ENCODE measurements around the gene RANBP9.
A peak's percentile ranks its signal among the peaks of the same experiment; 100 is the strongest.

Gene RANBP9

DNA sequence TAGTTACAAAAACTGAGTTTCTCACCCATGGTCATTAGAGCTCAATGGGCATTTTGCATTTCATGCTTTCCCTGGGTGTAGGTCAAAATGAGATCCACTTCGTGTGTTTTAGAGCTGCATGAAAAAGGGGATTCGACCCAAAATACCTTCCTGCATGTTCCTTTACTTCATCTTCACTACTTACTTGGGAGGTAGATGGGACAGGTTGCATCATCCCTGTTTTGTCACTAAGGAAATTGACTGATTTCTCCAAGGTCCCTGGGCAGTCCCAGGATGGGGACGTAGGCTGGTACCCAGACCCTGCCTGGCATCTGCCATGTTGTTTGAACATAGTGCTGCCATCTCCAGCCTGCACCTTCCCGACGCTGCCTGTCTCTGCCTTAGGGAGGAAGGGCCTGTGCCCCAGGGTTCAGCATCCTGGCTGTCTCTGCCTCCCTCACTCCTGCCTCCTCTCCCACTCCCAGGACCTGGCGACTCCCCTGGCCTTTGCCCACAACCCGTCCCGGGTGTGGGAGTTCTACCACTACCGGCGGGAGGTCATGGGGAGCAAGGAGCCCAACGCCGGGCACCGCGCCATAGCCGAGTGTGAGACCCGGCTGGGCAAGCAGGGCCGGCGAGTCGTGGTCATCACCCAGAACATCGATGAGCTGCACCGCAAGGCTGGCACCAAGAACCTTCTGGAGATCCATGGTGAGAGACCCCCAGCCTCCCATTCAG lies 120.3 kb downstream of the RANBP9 start:
- DNase-seq = no peak

DNA sequence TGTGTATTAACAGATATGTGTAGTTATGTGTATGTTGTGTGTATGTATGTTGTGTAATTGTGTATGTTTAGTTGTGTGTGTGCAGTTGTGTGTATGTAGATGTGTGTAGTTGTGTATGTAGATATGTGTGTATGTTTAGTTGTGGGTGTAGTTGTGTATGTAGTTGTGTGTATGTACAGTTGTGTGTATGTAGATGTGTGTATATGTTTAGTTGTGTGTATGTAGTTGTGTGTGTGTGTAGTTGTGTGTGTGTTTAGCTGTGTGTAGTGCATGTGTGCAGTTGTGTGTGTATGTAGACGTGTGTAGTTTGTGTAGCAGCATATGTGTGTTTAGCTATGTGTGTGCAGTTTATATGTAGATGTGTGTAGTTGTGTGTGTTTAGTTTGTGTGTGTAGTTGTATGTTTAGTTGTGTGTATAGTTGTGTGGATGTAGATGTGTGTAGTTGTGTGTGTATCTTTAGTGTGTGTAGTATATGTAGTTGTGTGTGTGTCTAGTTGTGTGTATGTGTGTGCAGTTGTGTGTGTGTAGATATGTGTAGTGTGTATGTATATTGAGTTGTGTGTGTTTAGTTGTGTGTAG lies 121.0 kb downstream of the RANBP9 start:
- no peak for DNase-seq

DNA sequence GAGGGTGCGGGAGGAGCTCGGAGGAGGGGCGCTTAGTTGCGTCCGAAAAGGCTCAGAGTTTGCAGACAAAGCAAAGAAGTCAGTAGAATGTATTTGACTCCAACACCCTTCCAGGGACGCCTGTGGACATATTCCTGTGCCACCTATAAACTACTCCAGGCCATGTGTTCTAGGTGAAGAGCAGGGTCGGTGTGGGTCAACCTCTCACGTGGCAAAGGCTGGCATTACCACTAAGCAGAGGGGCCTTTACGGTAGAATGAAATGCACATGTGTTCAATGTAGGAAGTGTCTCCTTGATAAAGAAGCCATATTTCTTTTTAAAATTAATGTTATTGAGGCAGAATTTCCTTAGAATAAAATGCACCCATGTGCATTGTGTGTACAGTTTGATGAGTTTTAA lies 121.8 kb downstream of the RANBP9 start:
- no peak for DNase-seq

DNA sequence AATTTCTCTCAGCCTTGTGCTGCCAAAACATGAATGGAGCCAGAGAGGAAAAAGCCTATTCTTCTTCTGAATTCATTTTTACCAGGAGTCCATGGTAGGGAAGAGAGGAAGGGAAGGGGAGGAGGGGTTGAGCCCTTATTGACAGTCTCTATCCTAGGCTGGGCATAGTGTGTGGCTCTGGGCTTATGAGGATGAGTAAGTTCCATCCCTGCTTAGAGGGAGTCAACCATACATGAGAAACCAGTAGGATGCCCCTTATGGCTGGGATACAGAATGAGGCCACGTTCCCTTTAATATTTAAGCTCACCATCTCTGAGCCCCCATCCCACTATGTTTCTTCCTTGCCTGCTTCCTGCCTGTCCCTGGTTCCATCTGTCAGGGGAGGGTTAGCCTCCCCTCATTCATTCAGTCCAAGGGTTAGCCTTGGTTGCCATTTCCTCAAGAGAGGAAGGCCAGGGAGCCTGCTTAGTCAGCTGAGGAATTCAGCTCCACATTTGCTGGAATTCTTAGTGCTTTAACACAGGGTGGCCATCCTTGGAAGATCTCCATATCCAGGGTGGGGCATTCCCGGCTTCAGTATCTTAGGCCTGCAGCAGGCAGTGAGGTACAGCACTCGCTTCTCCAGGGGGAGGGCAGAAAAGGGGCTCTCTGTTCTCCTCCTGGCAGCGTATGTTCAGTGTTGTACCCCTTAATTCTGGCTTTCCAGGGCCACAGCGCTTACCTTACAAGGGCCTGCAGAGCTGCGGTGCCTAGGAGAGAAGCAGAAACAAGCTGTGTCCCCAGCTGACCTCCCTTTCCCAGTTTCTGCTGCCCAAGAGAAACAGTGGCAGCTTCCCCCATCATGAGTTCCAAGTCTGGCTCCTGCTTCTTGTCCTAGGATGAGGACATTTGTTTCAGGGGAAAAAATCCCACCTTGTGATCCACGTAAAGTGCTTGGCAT lies 124.8 kb downstream of the RANBP9 start:
- no peak for DNase-seq

DNA sequence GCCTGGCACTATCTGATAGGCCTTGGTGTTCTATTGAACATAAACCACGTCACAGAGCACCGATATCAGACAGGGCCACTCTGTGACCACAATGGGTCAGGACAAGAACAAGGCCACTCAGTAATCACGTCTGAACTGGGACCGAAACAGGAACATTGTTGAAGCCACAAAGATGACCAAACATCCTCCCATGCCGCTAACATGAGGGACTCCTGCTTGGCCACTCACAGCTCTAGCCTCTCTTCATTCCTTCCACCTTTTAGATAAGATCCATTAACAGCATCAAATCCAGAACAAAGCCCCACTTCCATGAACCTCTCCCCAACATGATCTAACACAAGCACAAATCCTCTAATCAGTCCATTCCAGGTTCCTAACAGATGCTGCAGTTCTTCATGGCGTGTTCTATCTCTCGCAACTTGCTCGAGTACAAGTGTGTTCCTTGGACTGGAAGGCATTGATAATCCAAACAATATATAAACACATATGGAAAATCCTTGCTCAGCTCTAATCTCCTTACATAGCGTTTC lies 129.9 kb downstream of the RANBP9 start:
- DNase-seq = no peak

DNA sequence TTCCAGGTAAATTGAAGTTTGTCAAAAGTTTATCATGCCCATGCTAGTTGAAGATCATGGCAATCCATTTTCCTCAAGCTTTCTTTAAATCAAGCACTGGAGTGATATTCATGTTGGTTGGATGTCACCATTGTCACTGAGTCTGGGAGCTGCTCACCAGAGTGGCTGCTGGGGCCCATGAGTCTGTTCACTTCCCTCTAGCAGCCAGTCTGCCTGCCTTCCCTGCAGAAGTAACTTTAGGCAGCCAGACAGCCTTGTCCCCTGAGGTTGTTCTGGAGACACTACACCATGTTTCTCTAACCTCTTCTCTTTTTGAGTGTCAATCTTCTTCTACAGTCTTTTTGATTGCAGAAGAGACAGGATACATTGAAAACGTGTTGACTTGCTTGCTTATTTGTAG lies 131.7 kb downstream of the RANBP9 start:
- DNase-seq = no peak

DNA sequence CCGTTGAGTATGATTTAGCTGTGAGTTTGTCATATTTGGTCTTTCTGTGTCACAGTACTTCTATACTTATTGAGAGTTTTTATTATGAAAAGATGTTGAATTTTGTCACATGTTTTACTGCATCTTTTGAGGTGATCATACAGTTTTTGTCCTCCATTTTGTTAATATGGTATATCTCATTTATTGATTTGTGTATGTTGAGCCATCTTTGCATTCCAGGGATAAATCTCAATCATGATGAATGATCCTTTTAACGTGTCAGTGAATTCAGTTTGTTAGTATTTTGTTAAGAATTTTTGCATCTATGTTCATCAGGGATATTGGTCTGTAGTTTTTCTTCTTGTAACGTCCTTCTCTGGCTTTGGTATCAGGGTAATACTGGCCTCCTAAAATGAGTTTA lies 133.7 kb downstream of the RANBP9 start:
- DNase-seq = no peak

DNA sequence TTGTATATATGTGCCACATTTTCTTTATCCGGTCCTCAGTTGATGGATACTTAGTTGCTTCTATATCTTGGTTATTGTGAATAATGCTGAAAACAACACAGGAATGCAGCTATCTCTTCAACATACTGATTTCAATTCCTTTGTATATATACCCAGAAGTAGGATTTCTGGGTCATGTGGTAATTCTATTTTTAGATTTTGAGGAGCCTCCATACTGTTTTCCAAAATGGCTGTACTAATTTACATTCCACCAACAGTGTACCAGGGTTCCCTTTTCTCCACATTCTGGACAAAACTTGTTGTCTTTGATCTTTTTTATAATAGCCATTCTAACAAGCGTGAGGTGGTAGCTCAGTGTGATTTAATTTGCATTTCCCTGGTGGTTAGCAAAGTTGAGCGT lies 135.6 kb downstream of the RANBP9 start:
- no peak for DNase-seq

DNA sequence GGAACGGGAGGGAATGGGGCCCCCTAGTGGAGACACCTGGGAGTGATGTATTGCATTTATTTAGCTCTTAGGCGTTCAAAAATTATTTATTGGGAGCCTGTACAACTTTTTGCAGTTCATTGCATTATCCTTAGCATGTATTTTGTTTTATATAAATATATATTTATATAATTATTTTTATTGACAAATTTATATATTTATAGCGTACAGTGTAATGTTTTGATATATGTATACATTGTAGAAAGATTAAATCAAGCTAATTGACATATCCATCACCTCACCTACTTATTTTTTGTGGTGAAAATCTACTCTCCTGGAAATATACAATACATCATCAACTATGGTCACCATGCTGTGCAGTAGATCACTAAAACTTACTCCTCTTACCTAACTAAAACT lies 136.3 kb downstream of the RANBP9 start:
- DNase-seq = no peak

DNA sequence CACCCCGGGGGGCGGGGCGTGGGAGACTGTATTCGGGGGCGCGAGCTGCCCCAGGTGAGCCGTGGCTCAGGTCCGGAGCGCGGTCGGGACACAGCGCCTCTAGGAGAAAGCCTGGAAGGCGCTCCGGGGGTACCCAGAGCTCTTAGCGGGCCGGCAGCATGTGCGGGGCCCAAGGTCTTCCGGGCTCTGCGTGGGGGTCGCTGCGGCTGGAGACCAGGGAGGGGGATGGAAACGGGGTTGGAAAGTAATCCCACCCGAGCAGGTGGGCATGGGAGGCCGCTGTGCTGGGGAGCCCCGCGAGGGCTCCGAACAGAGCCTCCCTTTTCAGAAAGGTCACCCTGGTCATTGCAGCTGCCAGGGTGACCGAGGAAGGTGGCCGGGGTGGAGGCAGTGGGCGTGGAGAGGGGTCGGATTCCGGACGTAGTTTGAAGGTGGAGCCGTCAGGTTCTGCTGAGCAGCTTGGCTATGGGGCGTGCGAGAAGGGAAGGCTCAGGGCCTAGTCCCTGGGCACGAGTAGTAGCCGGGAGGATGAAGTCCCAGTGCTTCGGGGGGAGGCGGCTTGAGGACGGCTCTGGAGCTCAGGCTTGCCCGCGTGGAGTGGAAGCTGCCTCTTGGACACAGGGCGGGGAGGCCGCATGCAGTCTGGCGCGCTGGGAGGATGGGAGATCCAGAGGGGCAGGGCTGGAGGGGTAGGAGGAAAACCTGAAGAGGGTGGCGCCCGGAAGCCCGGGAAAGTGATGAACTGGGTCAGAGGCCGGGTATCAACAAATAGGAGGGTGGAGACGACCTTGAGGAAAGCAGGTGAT lies 136.9 kb downstream of the RANBP9 start, which contains the start of gene SIRT5:
TSS of gene SIRT5 (plus strand) at position 31 of the 806 bp plus-strand sequence. CDS start 9,510 bp downstream, outside the sequence.
- DNase-seq = peak; percentile 77

DNA sequence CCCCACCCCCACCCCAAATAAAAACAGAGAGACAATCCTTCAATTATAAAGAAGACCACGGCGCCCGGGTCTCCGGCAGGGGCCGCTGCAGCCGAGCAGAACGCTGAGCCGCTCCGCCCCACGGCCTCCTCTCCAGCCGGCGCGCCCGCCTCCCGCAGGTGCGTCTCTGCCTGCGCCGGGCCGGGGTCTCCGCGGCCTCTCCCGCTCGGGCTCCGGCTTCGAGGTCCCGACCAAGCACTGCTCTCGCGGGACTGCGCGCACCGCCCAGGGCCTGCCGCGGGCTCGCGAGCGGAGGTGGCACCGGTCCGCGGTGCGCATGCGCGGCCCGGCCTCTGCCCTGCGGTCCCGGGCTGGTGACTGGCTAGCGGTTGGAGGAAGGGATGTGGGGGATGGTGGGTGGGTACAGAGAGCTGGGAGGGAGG lies 137.5 kb downstream of the RANBP9 start:
- DNase-seq = peak; percentile 66

DNA sequence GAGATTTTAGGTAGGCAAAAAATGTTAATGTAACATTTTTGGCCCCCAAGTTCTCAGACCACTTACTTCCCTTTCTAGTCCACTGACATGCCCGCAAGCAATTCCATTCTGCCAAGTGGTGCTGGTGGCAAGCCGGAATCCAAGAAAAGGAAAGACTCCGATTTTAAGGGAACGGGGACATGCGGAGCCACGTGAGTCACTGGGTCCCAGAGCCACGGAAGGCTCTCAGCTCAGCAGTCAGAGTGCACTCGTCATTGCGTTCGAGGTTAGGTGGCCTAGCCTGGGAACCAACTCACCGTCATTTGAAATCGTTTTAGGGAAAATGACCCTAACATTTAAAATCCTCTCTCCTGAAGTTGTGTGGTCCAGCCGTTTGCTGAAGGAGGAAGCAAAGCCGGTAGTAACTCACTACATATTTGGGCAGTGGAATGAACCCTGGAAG lies 137.9 kb downstream of the RANBP9 start:
- no peak for DNase-seq

DNA sequence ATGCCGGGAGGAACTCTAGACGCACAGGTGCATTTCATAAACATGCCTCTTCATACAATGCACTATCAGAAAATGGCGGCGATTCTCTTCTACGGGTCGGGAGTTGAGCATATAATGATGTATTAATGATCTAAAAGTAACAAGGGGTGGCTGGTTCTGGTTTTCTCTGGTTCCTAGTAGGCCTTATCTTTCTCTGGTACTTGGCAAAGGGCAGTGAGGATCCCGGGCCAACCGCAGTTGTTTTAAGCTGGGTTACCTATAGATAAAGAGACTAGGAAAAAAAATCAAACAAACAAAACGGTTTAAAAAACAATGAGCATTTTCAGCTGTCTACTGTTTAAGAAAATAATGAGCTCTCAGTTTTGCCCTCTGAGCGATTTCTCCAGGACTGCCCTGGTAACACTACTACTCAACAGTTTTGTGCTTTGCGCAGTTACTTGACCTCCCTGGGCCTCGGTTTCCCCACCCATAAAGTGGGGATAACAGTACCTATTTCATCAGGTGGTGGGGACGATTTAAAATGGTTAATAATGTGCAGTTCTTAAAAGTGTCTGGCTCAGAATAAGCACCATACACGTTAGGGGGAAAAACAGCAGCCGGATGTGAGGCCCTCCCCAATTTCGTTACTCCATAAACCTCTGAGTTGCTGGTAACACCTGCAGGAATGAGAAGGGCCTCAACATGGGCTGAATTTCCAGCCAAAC lies 138.5 kb downstream of the RANBP9 start:
- no peak for DNase-seq

DNA sequence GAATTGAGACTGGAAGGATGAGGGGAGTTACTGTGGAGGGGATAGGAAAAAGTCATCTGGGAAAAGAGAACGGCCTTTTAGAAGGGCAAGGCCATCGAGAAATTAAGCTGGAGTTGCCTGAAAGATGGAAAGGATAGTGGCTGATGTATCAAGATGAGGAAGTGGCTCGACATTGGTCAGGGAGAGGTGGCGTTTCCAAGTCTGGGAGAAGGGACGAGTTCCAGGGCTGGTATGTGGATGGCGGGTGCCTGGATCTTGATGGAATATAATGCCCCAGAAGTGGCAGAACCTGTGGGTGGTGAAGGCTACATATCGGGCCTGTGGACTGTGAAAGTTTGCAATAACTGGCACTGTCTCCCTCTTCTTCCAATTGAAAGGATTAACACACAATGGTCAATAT lies 139.4 kb downstream of the RANBP9 start:
- no peak for DNase-seq
